Right lobe of liver (tissue), 6 donors: ENCODE results near the gene RBFA. TPM values are rescaled to one million over a fixed set of nuclear protein-coding genes. Genes with fewer than 3 reads are reported as not detected.
"Not testable (repeated sequence)": the region's sequence is repeated elsewhere in the genome, so short reads cannot be mapped to it uniquely, and the experiment has no call there.

Experiments
- ATAC-seq, 4 donors: fragments of 200-7000 bp; cut with Tn5 transposase; one replicate each; pipeline ENCODE4 v1.9.1; 2020; ENCODE audit warnings: mild to moderate bottlenecking in 4 of 4, moderate library complexity in 4 of 4
- DNase-seq, 3 donors: peaks; one replicate each; pipeline ENCODE4 v3.0.0-alpha.2; 2020
- H3K27ac ChIP-seq, 3 donors: fragments of 200-600 bp; one replicate each; pipeline ENCODE4 v1.8.0; 2022
- H3K27me3 ChIP-seq, 2 donors: fragments of 200-600 bp; one replicate each; pipeline ENCODE4 v1.8.0; 2022
- H3K36me3 ChIP-seq, 4 donors: fragments of 200-600 bp; sonication (generic) in 1 of 4; one replicate each; pipeline versions ENCODE4 v1.5.1 to v1.8.0; 2017 to 2022; ENCODE audit warnings: control low read depth in 1 of 4
- H3K4me1 ChIP-seq, 4 donors: fragments of 200-600 bp; sonication (generic) in 1 of 4; one replicate each; pipeline versions ENCODE4 v1.5.1 to v1.8.0; 2017 to 2022; ENCODE audit warnings: control low read depth in 1 of 4
- H3K4me3 ChIP-seq, 3 donors: fragments of 200-600 bp; one replicate each; pipeline ENCODE4 v1.8.0; 2022
- H3K9me3 ChIP-seq, 4 donors: fragments of 200-600 bp; sonication (generic) in 1 of 4; one replicate each; pipeline versions ENCODE4 v1.5.1 to v1.8.0; 2017 to 2022; ENCODE audit warnings: control low read depth in 1 of 4
- POLR2A ChIP-seq: fragments of 450-650 bp; IDR thresholded peaks from one replicate; pipeline ENCODE4 v1.6.1; 2017; ENCODE audit warnings: antibody characterized with exemption, mild to moderate bottlenecking
- WGBS: methylation state at CpG from one replicate; pipeline ENCODE4 v1.1.6; 2018; ENCODE audit warnings: low coverage, low lambda C conversion rate; ENCODE audit not compliant: insufficient coverage; ENCODE audit errors: missing lambda C conversion rate; 5-methylcytosine and 5-hydroxymethylcytosine counted together
- intact Hi-C, 2 donors: fragments of 100-400 bp; cut with DNase I; formaldehyde crosslinking; loops; one replicate each; pipeline versions ENCODE4 v1.11.2 to v1.14.1; 2022
- total RNA-seq, 6 experiments: library from RNA; depleted of rRNA in 2 of 6; stranded (reverse); fragments of >200 nt in 2 of 6; fragmentation: NEBNext Ultra II Directional in 3 of 6; extraction: Animal tissue kit (Norgen Biotek cat#: 25700) in 3 of 6; gene quantifications; one replicate each; pipeline versions ENCODE4 v1.1.0 to v1.2.4, GENCODE V29; 2016 to 2023
- TF ChIP-seq, protein P1 (sequence below), 4 donors: fragments of 200-600 bp in 3 of 4; fragments of 450-650 bp in 1 of 4; IDR thresholded peaks; one replicate each; pipeline versions ENCODE4 v1.5.1 to v1.8.0; 2016 to 2022; ENCODE audit warnings: antibody characterized with exemption in 4 of 4, mild to moderate bottlenecking in 2 of 4
- donor health status: DM: no; HTN: yes; CAD: no.
- donor health status: DM: no; HTN: no; CAD: no.
- donor health status: DM: no; HTN: no; CAD: no.
- donor health status: DM: no; HTN: yes; CAD: no.
- donor health status: DM: no; HTN: yes; CAD: no.

The RBFA gene
- total RNA-seq, 6 experiments from 2014 or later, result 12.3 to 36.6 (median 18.8) TPM

DNA sequence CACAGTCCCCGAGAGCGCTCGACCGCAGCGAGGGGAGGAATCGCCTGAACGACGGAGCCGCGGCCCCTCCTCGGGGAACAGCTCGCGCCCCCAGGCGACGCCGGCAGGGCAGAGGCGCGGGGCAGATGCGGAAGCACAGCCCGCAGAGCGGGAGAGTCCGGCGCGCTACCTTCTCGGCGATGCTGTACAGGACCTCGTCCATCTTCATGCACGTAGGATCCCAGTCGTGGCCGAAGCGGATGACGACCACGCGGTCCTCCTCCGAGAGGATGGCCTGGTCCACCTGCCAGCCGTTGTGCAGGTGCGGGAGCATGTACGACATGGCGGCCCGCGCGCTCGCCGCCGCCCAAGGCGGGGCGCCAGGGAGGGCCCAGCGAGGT is 46.2 kb upstream of the RBFA start:
- intact Hi-C loops, result loop anchor here in 1 of 2 donors (10.0 kb wide), 1 partner anchor 47 kb away; the partner anchor contains the start of gene RBFA
- DNase-seq (peak; percentile 67 to 76 (median 71)), ATAC-seq (peak; percentile 68 to 80 (median 74))
- peak overlapping the region; percentile 60 to 99 (median 93) for H3K4me3 ChIP-seq
- H3K27ac ChIP-seq, result peak overlapping the region; percentile 85 to 97 (median 95)
- no peak for TF ChIP-seq POLR2A
- TF ChIP-seq, protein P1, sequence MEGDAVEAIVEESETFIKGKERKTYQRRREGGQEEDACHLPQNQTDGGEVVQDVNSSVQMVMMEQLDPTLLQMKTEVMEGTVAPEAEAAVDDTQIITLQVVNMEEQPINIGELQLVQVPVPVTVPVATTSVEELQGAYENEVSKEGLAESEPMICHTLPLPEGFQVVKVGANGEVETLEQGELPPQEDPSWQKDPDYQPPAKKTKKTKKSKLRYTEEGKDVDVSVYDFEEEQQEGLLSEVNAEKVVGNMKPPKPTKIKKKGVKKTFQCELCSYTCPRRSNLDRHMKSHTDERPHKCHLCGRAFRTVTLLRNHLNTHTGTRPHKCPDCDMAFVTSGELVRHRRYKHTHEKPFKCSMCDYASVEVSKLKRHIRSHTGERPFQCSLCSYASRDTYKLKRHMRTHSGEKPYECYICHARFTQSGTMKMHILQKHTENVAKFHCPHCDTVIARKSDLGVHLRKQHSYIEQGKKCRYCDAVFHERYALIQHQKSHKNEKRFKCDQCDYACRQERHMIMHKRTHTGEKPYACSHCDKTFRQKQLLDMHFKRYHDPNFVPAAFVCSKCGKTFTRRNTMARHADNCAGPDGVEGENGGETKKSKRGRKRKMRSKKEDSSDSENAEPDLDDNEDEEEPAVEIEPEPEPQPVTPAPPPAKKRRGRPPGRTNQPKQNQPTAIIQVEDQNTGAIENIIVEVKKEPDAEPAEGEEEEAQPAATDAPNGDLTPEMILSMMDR (IDR thresholded peaks at IDR 0.05), result peak; percentile 10 to 42 (median 25)
- peaks cover 0 to 21% (median 8%) of the 10 kb centered on the region in 4 donors for H3K4me1 ChIP-seq
- no peaks in the 10 kb centered on the region for H3K9me3 ChIP-seq
- no peaks in the 10 kb centered on the region for H3K27me3 ChIP-seq
- 0% methylated on average over 2 of the region's 48 CpGs for WGBS
- H3K36me3 ChIP-seq, result peaks cover 0 to 5% (median 0%) of the 10 kb centered on the region in 4 donors

DNA sequence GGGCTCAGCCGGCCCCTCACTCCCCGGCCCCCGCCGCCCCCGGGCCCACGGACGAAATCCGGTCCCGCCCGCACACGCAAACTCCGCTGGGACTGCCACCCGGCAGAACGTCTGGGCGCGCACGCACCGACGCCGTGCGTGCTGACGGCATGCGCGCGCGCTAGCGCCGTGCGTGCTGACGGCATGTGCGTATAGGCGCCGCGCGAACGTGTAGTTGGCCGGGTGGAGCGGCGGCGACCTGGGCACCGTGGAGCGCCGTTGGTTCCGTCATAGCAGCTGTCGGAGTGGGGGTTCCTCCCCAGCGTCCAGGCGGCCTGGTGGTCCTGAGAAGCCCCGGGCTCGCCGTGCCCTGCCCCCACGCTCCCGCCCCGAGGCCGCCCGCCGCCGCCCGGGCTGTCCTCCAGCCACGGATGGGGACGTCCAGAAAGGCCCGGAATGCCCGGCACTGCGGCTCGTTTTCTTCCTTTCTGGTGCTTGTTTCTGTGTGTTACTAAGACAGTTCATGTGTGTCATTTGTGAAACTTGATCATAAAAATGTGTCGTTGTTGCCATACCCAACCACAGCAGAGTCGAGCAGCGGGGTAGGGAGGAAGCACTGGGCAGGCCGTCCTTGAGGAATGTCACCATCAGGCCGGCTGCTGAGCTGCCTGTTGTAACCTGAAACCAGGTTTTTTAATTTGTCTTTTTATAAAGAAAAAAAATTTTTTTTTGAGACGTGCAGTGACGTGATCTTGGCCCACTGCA is 45.6 kb upstream of the RBFA start, which contains the start of gene TXNL4A:
Gene TXNL4A, minus strand, starts transcription at position 113 of the 744 bp plus-strand sequence. CDS start 171 bp downstream, outside the sequence.
- peak within 1 kb of the TSS; percentile 60 to 99 (median 93) for H3K4me3 ChIP-seq
- peaks cover 0 to 5% (median 0%) of the 10 kb centered on the region in 4 donors for H3K36me3 ChIP-seq
- peaks cover 0 to 21% (median 7%) of the 10 kb centered on the region in 4 donors for H3K4me1 ChIP-seq
- no peaks in the 10 kb centered on the region for H3K9me3 ChIP-seq
- peak; percentile 88 to 90 (median 89) for DNase-seq
- no peaks in the 10 kb centered on the region for H3K27me3 ChIP-seq
- intact Hi-C loops, result loop anchor here in 1 of 2 donors (10.0 kb wide), 1 partner anchor 46 kb away; the partner anchor contains the start of gene RBFA
- TF ChIP-seq POLR2A, result peak; percentile 87
- TF ChIP-seq, protein P1 (IDR thresholded peaks at IDR 0.05), result no peak
- peak within 1 kb of the TSS; percentile 85 to 97 (median 95) for H3K27ac ChIP-seq
- peak; percentile 93 to 99 (median 98) for ATAC-seq
- WGBS, result under 1% methylated on average over 17 of the region's 71 CpGs

DNA sequence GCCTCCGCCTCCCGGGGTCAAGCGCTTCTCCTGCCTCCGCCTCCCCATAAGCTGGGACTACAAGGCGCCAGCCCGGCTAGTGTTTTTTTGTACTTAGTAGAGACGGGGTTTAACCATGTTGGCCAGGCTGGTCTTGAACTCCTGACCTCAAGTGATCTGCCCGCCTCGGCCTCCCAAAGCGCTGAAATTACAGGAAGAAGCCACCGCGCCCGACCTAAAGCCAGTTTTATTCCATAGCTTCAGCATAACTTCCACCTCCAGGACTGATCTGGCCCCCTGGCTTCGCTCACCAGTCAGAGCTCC is 45.1 kb upstream of the RBFA start:
- no peak for DNase-seq
- no peak for TF ChIP-seq POLR2A
- TF ChIP-seq, protein P1 (IDR thresholded peaks at IDR 0.05), result no peak
- H3K4me3 ChIP-seq, result peak overlapping the region; percentile 60 to 99 (median 93)
- peaks cover 0 to 21% (median 6%) of the 10 kb centered on the region in 4 donors for H3K4me1 ChIP-seq
- peak in 1 of 4 donors; percentile 13 for ATAC-seq
- no peaks in the 10 kb centered on the region for H3K27me3 ChIP-seq
- intact Hi-C loops, result loop anchor here in 1 of 2 donors (10.0 kb wide), 1 partner anchor 46 kb away; the partner anchor contains the start of gene RBFA
- 51% methylated on average over 8 of the region's 14 CpGs for WGBS
- H3K9me3 ChIP-seq, result no peaks in the 10 kb centered on the region
- H3K27ac ChIP-seq, result peak overlapping the region in 2 of 3 donors; percentile 95 to 97
- peaks cover 0 to 5% (median 0%) of the 10 kb centered on the region in 4 donors for H3K36me3 ChIP-seq

DNA sequence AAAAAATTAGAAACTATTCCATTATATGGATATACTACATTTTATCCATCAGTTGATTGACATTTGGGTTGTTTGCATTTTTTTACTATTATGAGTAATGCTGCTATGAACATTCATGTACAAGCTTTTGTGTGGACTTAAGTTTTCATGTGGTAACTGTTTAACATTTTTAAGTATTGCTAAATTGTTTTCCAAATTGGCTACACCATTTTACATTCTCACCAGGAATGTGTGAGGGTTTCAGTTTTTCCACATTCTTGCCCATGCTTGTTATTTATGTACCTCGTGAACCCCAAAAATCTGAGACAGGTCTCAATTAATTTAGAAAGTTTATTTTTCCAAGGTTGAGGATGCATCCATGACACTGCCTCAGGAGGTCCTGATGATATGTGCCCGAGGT is 42.7 kb upstream of the RBFA start:
- intact Hi-C loops, result loop anchor here in 1 of 2 donors (10.0 kb wide), 1 partner anchor 307 kb away; no protein-coding TSS in a partner anchor
- Histone ChIP-seq H3K36me3 (no peaks in the 10 kb centered on the region), H3K9me3 (no peaks in the 10 kb centered on the region), H3K27ac (no peak overlapping the region), H3K4me3 (no peak overlapping the region), H3K4me1 (peaks cover 0 to 16% (median 6%) of the 10 kb centered on the region in 4 donors), H3K27me3 (no peaks in the 10 kb centered on the region)
- TF ChIP-seq POLR2A, result no peak
- TF ChIP-seq, protein P1 (IDR thresholded peaks at IDR 0.05), result no peak
- 78% methylated on average over 2 of the region's 2 CpGs for WGBS
- DNase-seq, result no peak
- ATAC-seq, result no peak

DNA sequence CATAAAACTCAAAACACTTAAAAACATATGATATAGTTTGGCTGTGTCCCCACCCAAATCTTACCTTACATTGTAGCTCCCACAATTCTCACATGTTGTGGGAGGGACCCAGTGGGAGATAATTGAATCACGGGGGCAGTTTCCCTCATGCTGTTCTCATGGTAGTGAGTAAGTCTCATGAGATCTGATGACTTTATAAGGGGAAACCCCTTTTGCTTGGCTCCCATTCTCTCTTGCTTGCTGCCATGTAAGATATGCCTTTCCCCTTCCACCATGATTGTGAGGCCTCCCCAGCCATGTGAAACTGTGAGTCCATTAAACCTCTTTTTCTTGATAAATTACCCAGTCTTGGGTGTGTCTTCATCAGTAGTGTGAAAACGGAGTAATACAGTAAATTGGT is 34.5 kb upstream of the RBFA start:
- not testable (repeated sequence) for H3K27ac ChIP-seq, DNase-seq, H3K27me3 ChIP-seq, H3K9me3 ChIP-seq, H3K4me1 ChIP-seq, H3K36me3 ChIP-seq, H3K4me3 ChIP-seq, ATAC-seq
- WGBS, result 85% methylated on average over 2 of the region's 2 CpGs
- intact Hi-C loops, result loop anchor here in 1 of 2 donors (10.0 kb wide), 1 partner anchor 315 kb away; no protein-coding TSS in a partner anchor
